Transverse colon (tissue), 4 donors: ENCODE data around the gene GALNT18.

Experiments
- EP300 ChIP-seq: sonication (generic); formaldehyde crosslinking; IDR thresholded peaks from one replicate; pipeline ENCODE4 v1.6.1; 2017; ENCODE audit warnings: antibody characterized with exemption, low read depth
- POLR2A ChIP-seq: fragments of 450-650 bp; IDR thresholded peaks from one replicate; pipeline ENCODE4 v1.6.1; 2016; ENCODE audit warnings: antibody characterized with exemption, mild to moderate bottlenecking, moderate library complexity
- POLR2AphosphoS5 ChIP-seq, 3 donors: sonication (generic); formaldehyde crosslinking; IDR thresholded peaks; one replicate each; pipeline ENCODE4 v1.6.1; 2016; ENCODE audit warnings: antibody characterized with exemption in 3 of 3
- TF ChIP-seq, protein P1 (sequence below), 5 experiments: fragments of 200-600 bp in 3 of 5; fragments of 450-650 bp in 2 of 5; sonication (generic) in 3 of 5; IDR thresholded peaks; 1 replicate in 2 of 5; 2 replicates in 3 of 5; pipeline ENCODE4 v1.5.1; 2016 to 2017; ENCODE audit warnings: antibody characterized with exemption in 5 of 5, inconsistent platforms in 3 of 5, mild to moderate bottlenecking in 2 of 5, moderate library complexity in 1 of 5

DNA sequence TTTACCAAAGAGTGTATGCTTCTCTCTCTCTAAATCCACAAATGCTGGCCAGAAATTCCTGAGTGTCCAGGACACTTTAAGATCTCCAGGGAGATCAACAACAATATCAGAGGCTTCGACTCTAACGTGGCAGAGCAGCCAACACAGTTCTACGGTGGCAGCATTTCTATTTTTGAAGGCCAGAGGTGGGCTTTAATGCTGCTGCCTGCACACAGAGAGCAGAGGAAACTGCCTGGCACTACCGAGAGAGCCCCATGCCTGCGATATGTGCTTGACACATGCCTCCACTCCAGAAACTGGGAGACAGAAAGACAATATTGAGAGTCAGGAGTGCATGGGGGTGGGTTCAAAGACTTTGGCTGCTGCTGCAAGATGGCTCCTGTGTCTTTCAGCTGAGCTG is 48.8 kb upstream of the GALNT18 start:
- TF ChIP-seq POLR2A (no peak), POLR2AphosphoS5 (IDR thresholded peaks at IDR 0.05) (no peak), EP300 (no peak)
- TF ChIP-seq, protein P1, sequence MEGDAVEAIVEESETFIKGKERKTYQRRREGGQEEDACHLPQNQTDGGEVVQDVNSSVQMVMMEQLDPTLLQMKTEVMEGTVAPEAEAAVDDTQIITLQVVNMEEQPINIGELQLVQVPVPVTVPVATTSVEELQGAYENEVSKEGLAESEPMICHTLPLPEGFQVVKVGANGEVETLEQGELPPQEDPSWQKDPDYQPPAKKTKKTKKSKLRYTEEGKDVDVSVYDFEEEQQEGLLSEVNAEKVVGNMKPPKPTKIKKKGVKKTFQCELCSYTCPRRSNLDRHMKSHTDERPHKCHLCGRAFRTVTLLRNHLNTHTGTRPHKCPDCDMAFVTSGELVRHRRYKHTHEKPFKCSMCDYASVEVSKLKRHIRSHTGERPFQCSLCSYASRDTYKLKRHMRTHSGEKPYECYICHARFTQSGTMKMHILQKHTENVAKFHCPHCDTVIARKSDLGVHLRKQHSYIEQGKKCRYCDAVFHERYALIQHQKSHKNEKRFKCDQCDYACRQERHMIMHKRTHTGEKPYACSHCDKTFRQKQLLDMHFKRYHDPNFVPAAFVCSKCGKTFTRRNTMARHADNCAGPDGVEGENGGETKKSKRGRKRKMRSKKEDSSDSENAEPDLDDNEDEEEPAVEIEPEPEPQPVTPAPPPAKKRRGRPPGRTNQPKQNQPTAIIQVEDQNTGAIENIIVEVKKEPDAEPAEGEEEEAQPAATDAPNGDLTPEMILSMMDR (IDR thresholded peaks at IDR 0.05) = no peak
